Activated T-cell treated with anti-CD3 and anti-CD28 coated beads for 1 hour (primary cell): Measurements from ENCODE around the gene STK24.

Experiments used
- DNase-seq: peaks from one replicate; pipeline ENCODE4 v3.0.0-alpha.2; 2020; ENCODE audit warnings: low read depth

The STK24 gene

GRCh38 chr13:98451676-98452470, 125.0 kb downstream of the STK24 start:
- no peak for DNase-seq

- no peak for DNase-seq
These were observed 126.3 kb downstream of the STK24 start for GRCh38 chr13:98450539-98451111.

- DNase-seq = no peak
These were observed 126.9 kb downstream of the STK24 start for GRCh38 chr13:98450026-98450425.

- DNase-seq = no peak
These were observed 127.6 kb downstream of the STK24 start for GRCh38 chr13:98449273-98449672.

GRCh38 chr13:98448642-98448928, 128.3 kb downstream of the STK24 start:
- no peak for DNase-seq

- no peak for DNase-seq
These were observed 128.8 kb downstream of the STK24 start for GRCh38 chr13:98447881-98448641.

- DNase-seq = no peak
These were observed 129.8 kb downstream of the STK24 start for GRCh38 chr13:98447130-98447529.

- DNase-seq = no peak
These were observed 130.7 kb downstream of the STK24 start for GRCh38 chr13:98446234-98446621.

GRCh38 chr13:98445340-98446233, 131.3 kb downstream of the STK24 start:
- DNase-seq = peak; percentile 67

GRCh38 chr13:98444381-98444780, 132.5 kb downstream of the STK24 start:
- no peak for DNase-seq

- DNase-seq = no peak
These were observed 133.0 kb downstream of the STK24 start for GRCh38 chr13:98443800-98444325.

- no peak for DNase-seq
These were observed 133.6 kb downstream of the STK24 start for GRCh38 chr13:98443329-98443728.

- no peak for DNase-seq
These were observed 134.3 kb downstream of the STK24 start for GRCh38 chr13:98442391-98443230.

GRCh38 chr13:98441056-98441676, 135.7 kb downstream of the STK24 start:
- DNase-seq = no peak

- DNase-seq = no peak
These were observed 136.4 kb downstream of the STK24 start for GRCh38 chr13:98440390-98441055.

- DNase-seq = no peak
These were observed 137.0 kb downstream of the STK24 start for GRCh38 chr13:98439896-98440295.

- DNase-seq = no peak
These were observed 137.6 kb downstream of the STK24 start for GRCh38 chr13:98439126-98439828.

- no peak for DNase-seq
These were observed 138.4 kb downstream of the STK24 start for GRCh38 chr13:98438246-98439125.
